IMR-90 (cell line): ENCODE data around the gene SEPTIN10. TPM values are rescaled to one million over a fixed set of nuclear protein-coding genes. Genes with fewer than 3 reads are reported as not detected.

Experiments
- ATAC-seq: fragments of 200-7000 bp; cut with Tn5 transposase; 2 replicates; pipeline ENCODE4 v1.9.1; 2020; ENCODE audit warnings: low read depth, mild to moderate bottlenecking, moderate library complexity
- BruUV-seq: library from RNA; stranded (reverse); fragments of 400-500 nt; replicated peaks from 2 replicates; lab custom pipeline; 2021; lab: Mats Ljungman, UMichigan
- CTCF ChIA-PET: fragments of 300-600 bp; formaldehyde crosslinking; extraction: SDS; loops from one replicate; lab custom pipeline; 2021; ENCODE audit warnings: antibody characterized with exemption; lab: Yijun Ruan, JAX
- POLR2A ChIA-PET: fragments of 300-600 bp; sonication (Branson Sonifier 250); formaldehyde crosslinking; loops from one replicate; lab custom pipeline; 2022; ENCODE audit warnings: antibody characterized with exemption; ENCODE audit not compliant: unreplicated experiment; lab: Charles Lee
- DNase-seq: peaks from one replicate; pipeline ENCODE4 v3.0.0; 2013
- H2AFZ ChIP-seq: replicated peaks from 2 replicates; pipeline ENCODE3; 2013; ENCODE audit warnings: low read length, mild to moderate bottlenecking; ENCODE audit not compliant: poor library complexity
- H2AK5ac ChIP-seq: 2 replicates; pipeline ENCODE4 v1.6.1; 2013; ENCODE audit warnings: low read depth, low read length, inconsistent platforms
- H2AK9ac ChIP-seq: replicated peaks from 2 replicates; pipeline ENCODE3; 2013; ENCODE audit warnings: mild to moderate bottlenecking, low read depth, low read length, moderate library complexity; ENCODE audit not compliant: poor library complexity
- H2BK120ac ChIP-seq: 2 replicates; pipeline ENCODE4 v1.6.1; 2013; ENCODE audit warnings: low read depth, low read length, inconsistent platforms
- H2BK15ac ChIP-seq: 3 replicates; pipeline ENCODE4 v1.6.1; 2013; ENCODE audit warnings: low read depth, low read length, inconsistent platforms
- H2BK20ac ChIP-seq: 2 replicates; pipeline ENCODE4 v1.6.1; 2013; ENCODE audit warnings: low read depth, mild to moderate bottlenecking, inconsistent platforms, low read length, moderate library complexity
- H2BK5ac ChIP-seq: 2 replicates; pipeline ENCODE4 v1.6.1; 2013; ENCODE audit warnings: mild to moderate bottlenecking, low read depth, low read length, inconsistent platforms; ENCODE audit not compliant: poor library complexity, severe bottlenecking
- H3K14ac ChIP-seq: replicated peaks from 2 replicates; pipeline ENCODE4 v1.6.1; 2013; ENCODE audit warnings: low read depth, low read length, inconsistent platforms
- H3K18ac ChIP-seq: 2 replicates; pipeline ENCODE4 v1.6.1; 2013; ENCODE audit warnings: low read depth, low read length, control low read depth
- H3K23ac ChIP-seq: 2 replicates; pipeline ENCODE4 v1.6.1; 2013; ENCODE audit warnings: low read depth, low read length, inconsistent platforms
- H3K27ac ChIP-seq: 2 replicates; pipeline ENCODE4 v1.5.1; 2013; ENCODE audit warnings: mild to moderate bottlenecking, control low read depth, low read length; ENCODE audit not compliant: insufficient read depth
- H3K27me3 ChIP-seq: 2 replicates; pipeline ENCODE4 v1.6.1; 2013; ENCODE audit warnings: low read length; ENCODE audit not compliant: control insufficient read depth, insufficient read depth
- H3K36me3 ChIP-seq: 2 replicates; pipeline ENCODE4 v1.6.1; 2013; ENCODE audit warnings: low read length, mixed read lengths; ENCODE audit not compliant: control insufficient read depth, insufficient read depth
- H3K4ac ChIP-seq: 2 replicates; pipeline ENCODE4 v1.6.1; 2013; ENCODE audit warnings: low read depth, low read length, inconsistent platforms
- H3K4me1 ChIP-seq: 2 replicates; pipeline ENCODE4 v1.6.1; 2013; ENCODE audit warnings: low read length, mixed read lengths; ENCODE audit not compliant: control insufficient read depth, insufficient read depth
- H3K4me2 ChIP-seq: 2 replicates; pipeline ENCODE4 v1.6.1; 2013; ENCODE audit warnings: low read depth, mild to moderate bottlenecking, control low read depth, low read length, moderate library complexity
- H3K4me3 ChIP-seq: 2 replicates; pipeline ENCODE4 v1.5.1; 2013; ENCODE audit warnings: low read depth, mild to moderate bottlenecking, control low read depth, low read length, moderate library complexity; ENCODE audit not compliant: insufficient read depth
- H3K56ac ChIP-seq: 2 replicates; pipeline ENCODE4 v1.6.1; 2013; ENCODE audit warnings: low read length, inconsistent platforms; ENCODE audit not compliant: insufficient read depth; ENCODE audit errors: extremely low read depth
- H3K79me1 ChIP-seq, 2 experiments: 2 replicates each; pipeline ENCODE4 v1.6.1; 2013; ENCODE audit warnings: low read length in 2 of 2, inconsistent platforms in 1 of 2, low read depth in 1 of 2
- H3K9ac ChIP-seq: 2 replicates; pipeline ENCODE4 v1.6.1; 2013; ENCODE audit warnings: low read depth, low read length, control low read depth
- H3K9me1 ChIP-seq: 2 replicates; pipeline ENCODE4 v1.6.1; 2013; ENCODE audit warnings: low read length, inconsistent platforms; ENCODE audit not compliant: insufficient read depth
- H3K9me3 ChIP-seq: 2 replicates; pipeline ENCODE4 v1.6.1; 2013; ENCODE audit warnings: low read length; ENCODE audit not compliant: control insufficient read depth, insufficient read depth
- H4K20me1 ChIP-seq: 2 replicates; pipeline ENCODE4 v1.6.1; 2013; ENCODE audit warnings: low read length, inconsistent platforms; ENCODE audit not compliant: insufficient read depth
- H4K5ac ChIP-seq: 2 replicates; pipeline ENCODE4 v1.6.1; 2013; ENCODE audit warnings: mild to moderate bottlenecking, low read depth, low read length, control low read depth
- H4K8ac ChIP-seq, 2 experiments: 2 replicates each; pipeline ENCODE4 v1.6.1; 2013; ENCODE audit warnings: low read depth in 2 of 2, low read length in 2 of 2, control low read depth in 1 of 2, inconsistent platforms in 1 of 2
- H4K91ac ChIP-seq: 2 replicates; pipeline ENCODE4 v1.6.1; 2013; ENCODE audit warnings: low read depth, low read length, inconsistent platforms; ENCODE audit not compliant: insufficient read depth
- BHLHE40 ChIP-seq: fragments of 150-350 bp; IDR thresholded peaks from 2 replicates; pipeline ENCODE4 v1.6.1; 2016; ENCODE audit warnings: mild to moderate bottlenecking, low read depth, low read length
- CEBPB ChIP-seq: IDR thresholded peaks from 2 replicates; pipeline ENCODE4 v1.6.1; 2012; ENCODE audit warnings: low read depth, low read length, improper control_type of control experiment
- CHD1 ChIP-seq: IDR thresholded peaks from 2 replicates; pipeline ENCODE4 v1.6.1; 2012; ENCODE audit warnings: low read depth, low read length, improper control_type of control experiment
- CTCF ChIP-seq: conservative IDR thresholded peaks from 2 replicates; pipeline ENCODE4 v1.5.1; 2012; ENCODE audit warnings: mild to moderate bottlenecking, low read depth, low read length, improper control_type of control experiment
- ELK1 ChIP-seq: fragments of 150-350 bp; IDR thresholded peaks from 2 replicates; pipeline ENCODE4 v1.6.1; 2016; ENCODE audit warnings: low read depth, mild to moderate bottlenecking, low read length, moderate library complexity, borderline replicate concordance
- FOS ChIP-seq: fragments of 150-350 bp; IDR thresholded peaks from 2 replicates; pipeline ENCODE4 v1.6.1; 2016; ENCODE audit warnings: low read depth, low read length
- MAFK ChIP-seq: IDR thresholded peaks from 2 replicates; pipeline ENCODE4 v1.6.1; 2012; ENCODE audit warnings: low read depth, low read length, improper control_type of control experiment
- MAZ ChIP-seq: IDR thresholded peaks from 2 replicates; pipeline ENCODE4 v1.6.1; 2012; ENCODE audit warnings: low read depth, mild to moderate bottlenecking, low read length, improper control_type of control experiment, moderate library complexity, borderline replicate concordance
- MXI1 ChIP-seq: IDR thresholded peaks from 2 replicates; pipeline ENCODE4 v1.6.1; 2012; ENCODE audit warnings: low read depth, mild to moderate bottlenecking, low read length, moderate library complexity, borderline replicate concordance
- NFE2L2 ChIP-seq: fragments of 150-350 bp; IDR thresholded peaks from 2 replicates; pipeline ENCODE4 v1.6.1; 2016; ENCODE audit warnings: low read depth, mild to moderate bottlenecking, low read length
- POLR2A ChIP-seq: IDR thresholded peaks from 2 replicates; pipeline ENCODE4 v1.6.1; 2012; ENCODE audit warnings: mild to moderate bottlenecking, low read depth, low read length
- RAD21 ChIP-seq: IDR thresholded peaks from 2 replicates; pipeline ENCODE4 v1.6.1; 2012; ENCODE audit warnings: low read length, improper control_type of control experiment
- RCOR1 ChIP-seq: IDR thresholded peaks from 2 replicates; pipeline ENCODE4 v1.6.1; 2012; ENCODE audit warnings: mild to moderate bottlenecking, low read length, improper control_type of control experiment; ENCODE audit not compliant: insufficient replicate concordance
- RFX5 ChIP-seq: IDR thresholded peaks from 2 replicates; pipeline ENCODE4 v1.8.0; 2012; ENCODE audit warnings: low read depth, mild to moderate bottlenecking, low read length, moderate library complexity
- SMC3 ChIP-seq: fragments of 150-350 bp; IDR thresholded peaks from 2 replicates; pipeline ENCODE4 v1.6.1; 2016; ENCODE audit warnings: low read depth, mild to moderate bottlenecking, antibody characterized with exemption, low read length, moderate library complexity
- USF2 ChIP-seq: fragments of 150-350 bp; IDR thresholded peaks from 2 replicates; pipeline ENCODE4 v1.6.1; 2017; ENCODE audit warnings: mild to moderate bottlenecking, antibody characterized with exemption, low read length, low read depth
- WGBS, 2 experiments: methylation state at CpG; one replicate each; pipeline versions ENCODE4 v1.1.5 to v1.1.7; 2013; ENCODE audit warnings: missing lambda C conversion rate in 2 of 2; ENCODE audit not compliant: insufficient read length in 1 of 2; ENCODE audit errors: extremely low coverage in 2 of 2; 5-methylcytosine and 5-hydroxymethylcytosine counted together
- dilution Hi-C: fragments of 300-500 bp; cut with HindIII; formaldehyde crosslinking; loops from one replicate; pipeline ENCODE4 v1.14.3; 2018; ENCODE audit warnings: low sequenced_read_pairs; ENCODE audit not compliant: unreplicated experiment
- in situ Hi-C: fragments of 300-500 bp; cut with MboI; formaldehyde crosslinking; loops from 3 replicates; pipeline ENCODE4 v1.14.3; 2019; ENCODE audit warnings: low sequenced_read_pairs, inconsistent platforms, mixed read lengths
- intact Hi-C: fragments of 100-400 bp; cut with micrococcal nuclease; formaldehyde crosslinking; loops from 2 replicates; pipeline ENCODE4 v1.10.0; 2022
- polyA plus RNA-seq, 3 experiments: library from polyadenylated mRNA; depleted of rRNA; stranded (reverse); fragments of >200 nt; gene quantifications; 2 replicates each; pipeline ENCODE4 v1.2.3, GENCODE V29; 2012; ENCODE audit warnings: low replicate concordance in 1 of 3
- total RNA-seq: library from RNA; depleted of rRNA; stranded (reverse); fragments of >200 nt; gene quantifications from 2 replicates; pipeline ENCODE4 v1.2.3, GENCODE V29; 2012

The SEPTIN10 gene
- total and polyA plus RNA-seq, 2 of the 4 experiments (the other 2 are of a cell fraction), result 55.4 to 82.6 TPM

- no peaks in the 10 kb centered on the region for H3K9me1 ChIP-seq
- no peaks in the 10 kb centered on the region for H4K20me1 ChIP-seq
- in situ Hi-C loops (no loop called here), intact Hi-C loops (no loop called here), dilution Hi-C loops (no loop called here)
- no peak overlapping the region for H4K91ac ChIP-seq
- H4K5ac ChIP-seq, result no peak overlapping the region
- no peaks in the 10 kb centered on the region for H3K36me3 ChIP-seq
- ChIA-PET CTCF (no interaction called here), POLR2A (no interaction called here)
- no peaks in the 10 kb centered on the region for H3K4me1 ChIP-seq
- H2BK15ac ChIP-seq, result no peak overlapping the region
- H3K23ac ChIP-seq, result no peak overlapping the region
- no peak overlapping the region for H2AK5ac ChIP-seq
- WGBS, 2 experiments, result no CpG with 5 or more reads among the region's 5 CpGs
- peaks cover 21% of the 10 kb centered on the region for H3K27me3 ChIP-seq
- H3K9ac ChIP-seq, result no peak overlapping the region
- H3K4me3 ChIP-seq, result no peak overlapping the region
- no peak overlapping the region for H3K4ac ChIP-seq
- no TSS peak for BruUV-seq
- H2BK120ac ChIP-seq, result no peak overlapping the region
- no peak for DNase-seq
- no peak overlapping the region for H3K14ac ChIP-seq
- no peak overlapping the region for H4K8ac ChIP-seq
- H3K18ac ChIP-seq, result no peak overlapping the region
- H3K27ac ChIP-seq, result no peak overlapping the region
- no peak for ATAC-seq
- no peak for TF ChIP-seq USF2
- no peak for TF ChIP-seq FOS
- TF ChIP-seq NFE2L2, result no peak
- no peak for TF ChIP-seq ELK1
- TF ChIP-seq CTCF, result no peak
- no peak for TF ChIP-seq CEBPB
- TF ChIP-seq MAZ, result no peak
- TF ChIP-seq RAD21, result no peak
- no peak for TF ChIP-seq POLR2A
- no peak for TF ChIP-seq CHD1
- no peak for TF ChIP-seq MAFK
- TF ChIP-seq RFX5, result no peak
- TF ChIP-seq MXI1, result no peak
- TF ChIP-seq RCOR1, result no peak
- TF ChIP-seq BHLHE40, result no peak
- TF ChIP-seq SMC3, result no peak
- no peak overlapping the region for H3K4me2 ChIP-seq
- H2AK9ac ChIP-seq, result no peak overlapping the region
- H3K79me1 ChIP-seq, result peaks cover 0 to 5% of the 10 kb centered on the region in 2 experiments; a peak in 1 of 4 replicates
- no peak overlapping the region for H2BK20ac ChIP-seq
- H2BK5ac ChIP-seq, result no peak overlapping the region
- no peak overlapping the region for H3K56ac ChIP-seq
- H2AFZ ChIP-seq, result no peak overlapping the region
- H3K9me3 ChIP-seq, result no peaks in the 10 kb centered on the region
These were observed 9.5 kb upstream of the SEPTIN10 start for GRCh38 chr2:109623297-109623696.
